Lower lobe of right lung (tissue), 2 donors: ENCODE measurements around the gene CD200R1L. TPM values are rescaled to one million over a fixed set of nuclear protein-coding genes. Genes with fewer than 3 reads are reported as not detected.

Experiments used
- ATAC-seq, 2 donors: fragments of 200-7000 bp; cut with Tn5 transposase; one replicate each; pipeline ENCODE4 v1.9.1; 2020 to 2022; ENCODE audit warnings: mild to moderate bottlenecking in 2 of 2, moderate library complexity in 2 of 2
- DNase-seq: peaks from one replicate; pipeline ENCODE4 v3.0.0-alpha.2; 2020
- H3K27ac ChIP-seq: fragments of 200-600 bp; one replicate; pipeline ENCODE4 v1.8.0; 2022
- H3K27me3 ChIP-seq: fragments of 200-600 bp; one replicate; pipeline ENCODE4 v1.8.0; 2022; ENCODE audit warnings: low read depth
- H3K36me3 ChIP-seq: fragments of 200-600 bp; one replicate; pipeline ENCODE4 v1.8.0; 2022; ENCODE audit warnings: mild to moderate bottlenecking
- H3K4me1 ChIP-seq: fragments of 200-600 bp; one replicate; pipeline ENCODE4 v1.8.0; 2022
- H3K4me3 ChIP-seq: fragments of 200-600 bp; one replicate; pipeline ENCODE4 v1.8.0; 2022; ENCODE audit warnings: mild to moderate bottlenecking
- H3K9me3 ChIP-seq: fragments of 200-600 bp; one replicate; pipeline ENCODE4 v1.8.0; 2022
- intact Hi-C: fragments of 100-400 bp; cut with DNase I; formaldehyde crosslinking; loops from one replicate; pipeline ENCODE4 v1.11.0; 2022
- total RNA-seq: library from RNA; stranded (reverse); fragmentation: NEBNext Ultra II Directional; extraction: Animal tissue kit (Norgen Biotek cat#: 25700); gene quantifications from one replicate; pipeline ENCODE4 v1.2.1, GENCODE V29; 2021
- TF ChIP-seq, protein P1 (sequence below): fragments of 200-600 bp; IDR thresholded peaks from one replicate; pipeline ENCODE4 v1.8.0; 2022; ENCODE audit warnings: antibody characterized with exemption, mild to moderate bottlenecking
- donor health status: DM: no; HTN: yes; CAD: no; lungs with severe emphysema.

The CD200R1L gene
- total RNA-seq, 1 donor from 2014 or later: not detected

- Histone ChIP-seq H3K4me3 (no peak overlapping the region), H3K4me1 (no peaks in the 10 kb centered on the region), H3K9me3 (peaks cover 5% of the 10 kb centered on the region), H3K27me3 (no peaks in the 10 kb centered on the region), H3K27ac (no peak overlapping the region), H3K36me3 (no peaks in the 10 kb centered on the region)
- intact Hi-C loops: no loop called here
- TF ChIP-seq, protein P1, sequence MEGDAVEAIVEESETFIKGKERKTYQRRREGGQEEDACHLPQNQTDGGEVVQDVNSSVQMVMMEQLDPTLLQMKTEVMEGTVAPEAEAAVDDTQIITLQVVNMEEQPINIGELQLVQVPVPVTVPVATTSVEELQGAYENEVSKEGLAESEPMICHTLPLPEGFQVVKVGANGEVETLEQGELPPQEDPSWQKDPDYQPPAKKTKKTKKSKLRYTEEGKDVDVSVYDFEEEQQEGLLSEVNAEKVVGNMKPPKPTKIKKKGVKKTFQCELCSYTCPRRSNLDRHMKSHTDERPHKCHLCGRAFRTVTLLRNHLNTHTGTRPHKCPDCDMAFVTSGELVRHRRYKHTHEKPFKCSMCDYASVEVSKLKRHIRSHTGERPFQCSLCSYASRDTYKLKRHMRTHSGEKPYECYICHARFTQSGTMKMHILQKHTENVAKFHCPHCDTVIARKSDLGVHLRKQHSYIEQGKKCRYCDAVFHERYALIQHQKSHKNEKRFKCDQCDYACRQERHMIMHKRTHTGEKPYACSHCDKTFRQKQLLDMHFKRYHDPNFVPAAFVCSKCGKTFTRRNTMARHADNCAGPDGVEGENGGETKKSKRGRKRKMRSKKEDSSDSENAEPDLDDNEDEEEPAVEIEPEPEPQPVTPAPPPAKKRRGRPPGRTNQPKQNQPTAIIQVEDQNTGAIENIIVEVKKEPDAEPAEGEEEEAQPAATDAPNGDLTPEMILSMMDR: no peak
- ATAC-seq (no peak), DNase-seq (no peak)
Observed at GRCh38 chr3:112786881-112787579, 59.6 kb downstream of the CD200R1L start.

- no peaks in the 10 kb centered on the region for H3K4me1 ChIP-seq
- no peak overlapping the region for H3K27ac ChIP-seq
- H3K36me3 ChIP-seq: no peaks in the 10 kb centered on the region
- DNase-seq: no peak
- intact Hi-C loops: no loop called here
- no peak overlapping the region for H3K4me3 ChIP-seq
- H3K27me3 ChIP-seq: no peaks in the 10 kb centered on the region
- peaks cover 5% of the 10 kb centered on the region for H3K9me3 ChIP-seq
- TF ChIP-seq, protein P1: no peak
- ATAC-seq: no peak
Observed at GRCh38 chr3:112786002-112786590, 60.6 kb downstream of the CD200R1L start.

GRCh38 chr3:112785321-112786001, 61.2 kb downstream of the CD200R1L start:
- no peak for DNase-seq
- Histone ChIP-seq H3K4me3 (no peak overlapping the region), H3K27ac (no peak overlapping the region), H3K9me3 (peaks cover 5% of the 10 kb centered on the region), H3K4me1 (no peaks in the 10 kb centered on the region), H3K27me3 (no peaks in the 10 kb centered on the region), H3K36me3 (no peaks in the 10 kb centered on the region)
- no peak for ATAC-seq
- intact Hi-C loops: no loop called here
- TF ChIP-seq, protein P1: no peak

- ATAC-seq (no peak), DNase-seq (no peak)
- Histone ChIP-seq H3K4me1 (peaks cover 9% of the 10 kb centered on the region), H3K4me3 (no peak overlapping the region), H3K9me3 (peaks cover 3% of the 10 kb centered on the region), H3K36me3 (no peaks in the 10 kb centered on the region), H3K27ac (no peak overlapping the region), H3K27me3 (no peaks in the 10 kb centered on the region)
- TF ChIP-seq, protein P1: no peak
- intact Hi-C loops: no loop called here
Observed at GRCh38 chr3:112782491-112782890, 64.2 kb downstream of the CD200R1L start.

- Histone ChIP-seq H3K27me3 (no peaks in the 10 kb centered on the region), H3K4me3 (no peak overlapping the region), H3K36me3 (no peaks in the 10 kb centered on the region), H3K4me1 (peaks cover 9% of the 10 kb centered on the region), H3K27ac (no peak overlapping the region), H3K9me3 (no peaks in the 10 kb centered on the region)
- TF ChIP-seq, protein P1: no peak
- intact Hi-C loops: no loop called here
- no peak for ATAC-seq
- DNase-seq: no peak
Observed at GRCh38 chr3:112781599-112781998, 65.1 kb downstream of the CD200R1L start.
